Thyroid gland (tissue), 4 donors: Measurements from ENCODE around the gene GRB2. TPM values are rescaled to one million over a fixed set of nuclear protein-coding genes. Genes with fewer than 3 reads are reported as not detected.

Experiments
- DNase-seq, 2 donors: peaks; one replicate each; pipeline ENCODE4 v3.0.0-alpha.2; 2019
- H3K27ac ChIP-seq, 3 donors: fragments of 200-600 bp; sonication (generic); 1 replicate in 2 of 3; 2 replicates in 1 of 3; pipeline ENCODE4 v1.5.1; 2016 to 2019; ENCODE audit warnings: mild to moderate bottlenecking in 1 of 3, moderate library complexity in 1 of 3
- H3K27me3 ChIP-seq: fragments of 200-600 bp; sonication (generic); one replicate; pipeline ENCODE4 v1.5.1; 2019
- H3K36me3 ChIP-seq, 2 donors: fragments of 200-600 bp; sonication (generic); one replicate each; pipeline ENCODE4 v1.5.1; 2016 to 2019
- H3K4me1 ChIP-seq, 2 donors: fragments of 200-600 bp; sonication (generic); one replicate each; pipeline ENCODE4 v1.5.1; 2017 to 2019
- H3K4me3 ChIP-seq, 3 donors: fragments of 200-600 bp; sonication (generic); replicated peaks in 1 of 3; 1 replicate in 2 of 3; 2 replicates in 1 of 3; pipeline ENCODE4 v1.5.1; 2016; ENCODE audit warnings: mild to moderate bottlenecking in 1 of 3
- H3K9me3 ChIP-seq: fragments of 200-600 bp; sonication (generic); one replicate; pipeline ENCODE4 v1.5.1; 2017
- POLR2A ChIP-seq, 2 donors: fragments of 450-650 bp; IDR thresholded peaks; one replicate each; pipeline ENCODE4 v1.6.1; 2017; ENCODE audit warnings: antibody characterized with exemption in 2 of 2, mild to moderate bottlenecking in 2 of 2, moderate library complexity in 1 of 2
- WGBS, 2 donors: methylation state at CpG; one replicate each; pipeline ENCODE4 v1.1.5; 2017; 5-methylcytosine and 5-hydroxymethylcytosine counted together
- intact Hi-C: fragments of 100-400 bp; cut with DNase I; formaldehyde crosslinking; loops from one replicate; pipeline ENCODE4 v1.15.1; 2023
- total RNA-seq, 4 donors: library from RNA; depleted of rRNA; stranded (reverse); fragments of >200 nt; gene quantifications; one replicate each; pipeline ENCODE4 v1.2.3, GENCODE V29; 2016
- TF ChIP-seq, protein P1 (sequence below), 6 experiments: fragments of 200-600 bp in 3 of 6; fragments of 450-650 bp in 3 of 6; sonication (generic) in 3 of 6; IDR thresholded peaks; one replicate each; pipeline ENCODE4 v1.5.1; 2016 to 2019; ENCODE audit warnings: antibody characterized with exemption in 6 of 6, mild to moderate bottlenecking in 2 of 6, inconsistent platforms in 1 of 6, moderate library complexity in 1 of 6

Gene GRB2
- total RNA-seq, 4 donors from 2014 or later = 65.8 to 101 (median 97.3) TPM

DNA sequence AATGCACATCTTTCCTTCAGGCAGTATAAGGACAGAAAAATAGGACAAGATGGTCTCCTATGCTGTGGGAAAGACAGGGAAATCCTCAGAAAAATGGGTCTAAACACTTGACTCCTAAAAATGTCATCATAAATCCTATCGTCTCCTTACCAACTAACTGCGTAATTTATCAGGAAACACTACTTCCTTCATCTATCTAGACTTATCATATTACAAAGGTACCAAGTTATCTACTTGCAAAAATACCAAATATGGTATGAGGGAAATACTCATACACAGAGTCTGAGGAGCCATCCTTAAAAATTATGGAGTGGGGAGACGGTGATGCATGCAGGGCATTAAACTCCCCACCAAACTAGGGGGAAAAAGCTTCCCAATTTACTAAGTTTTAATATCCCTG is 44.1 kb downstream of the GRB2 start:
- WGBS, 2 donors = 59 to 63% methylated on average over 3 of the region's 3 CpGs
- intact Hi-C loops = no loop called here
- no peak overlapping the region for H3K4me3 ChIP-seq
- peaks cover 33 to 40% of the 10 kb centered on the region in 2 donors for H3K4me1 ChIP-seq
- no peak for DNase-seq
- TF ChIP-seq, protein P1, sequence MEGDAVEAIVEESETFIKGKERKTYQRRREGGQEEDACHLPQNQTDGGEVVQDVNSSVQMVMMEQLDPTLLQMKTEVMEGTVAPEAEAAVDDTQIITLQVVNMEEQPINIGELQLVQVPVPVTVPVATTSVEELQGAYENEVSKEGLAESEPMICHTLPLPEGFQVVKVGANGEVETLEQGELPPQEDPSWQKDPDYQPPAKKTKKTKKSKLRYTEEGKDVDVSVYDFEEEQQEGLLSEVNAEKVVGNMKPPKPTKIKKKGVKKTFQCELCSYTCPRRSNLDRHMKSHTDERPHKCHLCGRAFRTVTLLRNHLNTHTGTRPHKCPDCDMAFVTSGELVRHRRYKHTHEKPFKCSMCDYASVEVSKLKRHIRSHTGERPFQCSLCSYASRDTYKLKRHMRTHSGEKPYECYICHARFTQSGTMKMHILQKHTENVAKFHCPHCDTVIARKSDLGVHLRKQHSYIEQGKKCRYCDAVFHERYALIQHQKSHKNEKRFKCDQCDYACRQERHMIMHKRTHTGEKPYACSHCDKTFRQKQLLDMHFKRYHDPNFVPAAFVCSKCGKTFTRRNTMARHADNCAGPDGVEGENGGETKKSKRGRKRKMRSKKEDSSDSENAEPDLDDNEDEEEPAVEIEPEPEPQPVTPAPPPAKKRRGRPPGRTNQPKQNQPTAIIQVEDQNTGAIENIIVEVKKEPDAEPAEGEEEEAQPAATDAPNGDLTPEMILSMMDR (IDR thresholded peaks at IDR 0.05) = no peak
- no peak for TF ChIP-seq POLR2A (IDR thresholded peaks at IDR 0.05)
- H3K27me3 ChIP-seq = no peaks in the 10 kb centered on the region
- no peaks in the 10 kb centered on the region for H3K36me3 ChIP-seq
- H3K27ac ChIP-seq = no peak overlapping the region
- no peaks in the 10 kb centered on the region for H3K9me3 ChIP-seq

DNA sequence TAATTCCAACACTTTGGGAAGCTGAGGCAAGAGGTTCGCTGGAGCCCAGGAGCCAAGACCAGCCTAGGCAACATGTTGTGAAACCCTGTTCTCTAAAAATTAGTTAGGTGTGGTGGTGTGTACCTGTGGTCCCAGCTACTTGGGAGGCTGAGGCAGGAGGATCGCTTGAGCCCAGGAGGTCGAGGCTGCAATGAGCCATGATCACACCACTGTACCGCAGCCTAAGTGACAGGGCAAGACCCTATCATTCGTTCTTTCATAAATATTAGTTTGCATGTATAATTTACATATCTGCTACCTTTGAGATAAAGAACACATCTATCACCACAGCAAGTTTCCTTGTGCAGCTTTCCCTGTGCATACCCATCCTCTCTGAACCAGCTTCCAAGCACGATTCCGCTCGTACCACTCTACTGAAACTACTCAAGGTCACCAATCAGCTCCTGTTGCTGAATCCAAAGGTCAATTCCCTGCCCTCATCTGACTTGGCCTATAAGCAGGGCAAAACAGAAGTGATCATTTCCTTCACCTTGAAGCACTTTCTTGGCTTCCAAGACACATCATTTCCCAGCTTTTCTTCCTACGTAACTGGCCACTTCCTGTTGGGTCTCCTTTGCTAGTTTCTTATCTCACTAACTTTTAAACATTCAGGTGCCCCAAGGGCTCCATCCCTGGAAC is 49.1 kb downstream of the GRB2 start:
- 81 to 83% methylated on average over 9 of the region's 9 CpGs for WGBS, 2 donors
- TF ChIP-seq, protein P1 (IDR thresholded peaks at IDR 0.05) = no peak
- intact Hi-C loops = no loop called here
- Histone ChIP-seq H3K9me3 (no peaks in the 10 kb centered on the region), H3K4me3 (no peak overlapping the region), H3K27ac (no peak overlapping the region), H3K4me1 (peaks cover 23 to 31% of the 10 kb centered on the region in 2 donors), H3K36me3 (no peaks in the 10 kb centered on the region), H3K27me3 (no peaks in the 10 kb centered on the region)
- no peak for DNase-seq

DNA sequence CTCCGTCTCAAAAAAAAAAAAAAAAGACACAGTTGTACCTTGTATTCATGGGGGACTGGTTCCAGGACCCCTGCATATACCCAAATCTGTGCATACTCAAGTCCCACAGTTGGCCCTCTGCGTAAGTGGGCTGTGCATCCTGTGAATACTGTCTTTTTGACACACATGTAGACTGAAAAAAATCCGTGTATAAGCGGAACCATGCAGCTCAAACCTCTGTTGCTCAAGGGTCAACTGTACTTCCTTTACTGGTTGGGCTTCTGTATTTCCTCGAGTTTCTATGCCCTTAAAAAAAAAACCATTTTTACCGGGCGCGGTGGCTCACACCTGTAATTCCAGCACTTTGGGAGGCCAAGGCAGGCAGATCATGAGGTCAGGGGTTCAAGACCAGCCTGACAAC is 52.3 kb downstream of the GRB2 start:
- DNase-seq = no peak
- H3K27ac ChIP-seq = no peak overlapping the region
- peaks cover 26 to 32% of the 10 kb centered on the region in 2 donors for H3K4me1 ChIP-seq
- 88 to 94% methylated on average over 8 of the region's 8 CpGs for WGBS, 2 donors
- H3K9me3 ChIP-seq = no peaks in the 10 kb centered on the region
- intact Hi-C loops = no loop called here
- H3K36me3 ChIP-seq = no peaks in the 10 kb centered on the region
- no peak for TF ChIP-seq POLR2A (IDR thresholded peaks at IDR 0.05)
- TF ChIP-seq, protein P1 (IDR thresholded peaks at IDR 0.05) = no peak
- H3K27me3 ChIP-seq = no peaks in the 10 kb centered on the region
- H3K4me3 ChIP-seq = no peak overlapping the region

DNA sequence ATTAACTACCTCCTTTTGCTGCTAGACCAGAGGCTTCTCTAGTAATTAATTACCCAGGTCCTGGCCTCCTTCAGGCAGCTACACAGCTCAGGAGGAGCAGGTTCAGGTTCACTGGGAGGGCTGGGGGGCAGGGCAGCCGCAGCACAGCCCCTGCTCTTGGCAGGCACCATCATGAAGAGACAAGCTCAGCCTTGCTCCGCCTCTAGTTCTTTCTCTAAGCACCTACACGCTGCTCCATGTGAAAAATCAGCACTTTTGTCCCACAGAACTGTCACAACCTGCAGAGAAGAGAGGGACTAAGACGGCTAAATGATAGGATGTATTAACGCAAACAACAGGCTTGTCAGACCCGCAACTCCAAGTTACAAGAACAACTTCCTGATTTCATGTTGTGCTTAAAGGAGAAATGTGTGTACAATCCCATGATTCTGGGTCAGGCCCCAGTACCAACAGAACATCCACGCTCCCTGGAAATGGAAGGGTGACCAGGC is 53.4 kb downstream of the GRB2 start:
- no peak for TF ChIP-seq POLR2A (IDR thresholded peaks at IDR 0.05)
- TF ChIP-seq, protein P1 (IDR thresholded peaks at IDR 0.05) = no peak
- Histone ChIP-seq H3K4me3 (no peak overlapping the region), H3K27me3 (no peaks in the 10 kb centered on the region), H3K4me1 (peaks cover 31 to 36% of the 10 kb centered on the region in 2 donors), H3K36me3 (no peaks in the 10 kb centered on the region), H3K27ac (peak overlapping the region; percentile 34 to 53 (median 45)), H3K9me3 (no peaks in the 10 kb centered on the region)
- DNase-seq = peak; percentile 92 to 93
- intact Hi-C loops = no loop called here
- 29 to 46% methylated on average over 7 of the region's 7 CpGs for WGBS, 2 donors

DNA sequence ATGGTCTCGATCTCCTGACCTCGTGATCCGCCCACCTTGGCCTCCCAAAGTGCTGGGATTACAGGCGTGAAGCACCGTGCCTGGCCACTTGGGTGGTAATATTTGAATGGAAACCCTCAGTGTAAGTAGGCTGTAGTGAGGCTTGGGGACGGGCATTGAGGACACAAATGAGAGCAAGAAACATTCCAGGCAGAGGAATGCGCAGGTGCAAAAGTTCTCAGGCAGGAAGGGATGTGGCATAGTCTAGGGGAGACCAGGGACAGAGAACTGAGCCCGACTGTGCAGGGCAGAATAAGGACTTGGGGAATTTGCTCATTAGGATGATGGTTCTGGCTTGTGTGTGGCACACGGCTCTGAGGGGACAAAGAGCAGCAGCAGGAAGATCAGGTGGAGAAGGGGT is 54.8 kb downstream of the GRB2 start:
- H3K9me3 ChIP-seq = no peaks in the 10 kb centered on the region
- TF ChIP-seq, protein P1 (IDR thresholded peaks at IDR 0.05) = no peak
- no peak for TF ChIP-seq POLR2A (IDR thresholded peaks at IDR 0.05)
- intact Hi-C loops = no loop called here
- no peak overlapping the region for H3K4me3 ChIP-seq
- peak overlapping the region in 1 of 3 donors; percentile 53 for H3K27ac ChIP-seq
- no peaks in the 10 kb centered on the region for H3K27me3 ChIP-seq
- no peak for DNase-seq
- H3K36me3 ChIP-seq = no peaks in the 10 kb centered on the region
- 85 to 94% methylated on average over 9 of the region's 9 CpGs for WGBS, 2 donors
- peaks cover 34 to 42% of the 10 kb centered on the region in 2 donors for H3K4me1 ChIP-seq
